GM21515 (cell line): ENCODE data around the gene NOP14.
"Not testable (repeated sequence)": the region's sequence is repeated elsewhere in the genome, so short reads cannot be mapped to it uniquely, and the experiment has no call there.

Source experiments
- ATAC-seq: cut with Tn5 transposase; IDR thresholded peaks from one replicate; pipeline ENCODE4 v1.9.1; 2021; ENCODE audit not compliant: unreplicated experiment

Gene NOP14

DNA sequence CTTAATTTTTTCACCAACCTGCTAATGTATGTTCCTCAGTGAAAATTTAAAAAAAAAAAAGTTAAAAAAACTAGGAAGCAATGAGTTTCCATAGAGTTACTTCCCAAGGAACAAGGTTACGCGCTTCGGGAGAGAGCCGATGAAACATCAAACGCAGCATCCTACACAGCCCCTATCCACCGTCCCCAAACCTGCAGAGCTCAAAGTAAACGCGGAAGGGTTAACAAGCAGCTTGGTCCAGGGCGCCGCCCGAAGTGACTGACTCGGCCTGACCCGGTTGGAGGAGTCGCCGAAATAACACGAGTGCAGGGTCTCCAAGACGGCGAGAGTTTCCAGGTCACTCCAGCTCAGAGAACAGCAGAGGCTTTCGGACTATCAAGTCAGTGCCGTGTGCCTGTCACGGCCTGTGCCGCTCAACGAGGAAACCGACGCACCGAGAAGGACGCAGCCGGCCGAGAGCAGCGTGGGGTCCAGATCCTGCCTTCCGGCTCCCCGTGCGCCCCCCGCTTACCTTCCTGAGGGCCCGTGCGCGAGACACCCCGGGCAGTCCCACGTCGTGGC is 512 bp downstream of the NOP14 start:
- peak; percentile 35 for ATAC-seq

DNA sequence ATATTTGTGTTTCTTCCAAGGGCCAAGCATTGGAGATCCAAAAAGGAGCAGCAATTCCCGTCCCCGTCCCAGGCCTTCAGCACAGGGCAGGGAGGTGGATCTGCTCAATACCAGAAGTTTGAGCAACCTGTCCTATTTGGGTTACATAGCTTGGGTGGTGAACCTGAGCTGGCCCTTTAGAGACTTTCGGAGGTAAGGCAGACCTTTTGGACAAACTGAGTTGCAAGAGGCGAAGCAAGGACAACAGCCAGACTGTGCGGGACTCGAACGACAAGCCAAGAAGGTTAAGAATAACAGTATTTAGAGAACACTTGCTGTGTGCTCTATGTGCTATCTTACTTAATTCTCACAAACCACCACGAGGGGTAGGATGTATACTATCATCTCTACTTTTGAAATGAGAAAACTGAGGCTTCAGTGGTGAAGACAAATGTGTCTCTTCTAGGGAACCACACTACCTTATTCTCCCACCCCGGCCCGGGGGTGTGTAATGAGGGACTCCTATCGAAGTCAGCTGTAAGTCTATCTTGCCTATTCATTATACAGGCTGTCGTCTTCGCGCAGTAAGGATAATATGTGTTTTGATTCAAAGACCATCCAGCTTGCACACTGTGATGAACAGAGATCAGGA is 1.3 kb downstream of the NOP14 start:
- no peak for ATAC-seq

DNA sequence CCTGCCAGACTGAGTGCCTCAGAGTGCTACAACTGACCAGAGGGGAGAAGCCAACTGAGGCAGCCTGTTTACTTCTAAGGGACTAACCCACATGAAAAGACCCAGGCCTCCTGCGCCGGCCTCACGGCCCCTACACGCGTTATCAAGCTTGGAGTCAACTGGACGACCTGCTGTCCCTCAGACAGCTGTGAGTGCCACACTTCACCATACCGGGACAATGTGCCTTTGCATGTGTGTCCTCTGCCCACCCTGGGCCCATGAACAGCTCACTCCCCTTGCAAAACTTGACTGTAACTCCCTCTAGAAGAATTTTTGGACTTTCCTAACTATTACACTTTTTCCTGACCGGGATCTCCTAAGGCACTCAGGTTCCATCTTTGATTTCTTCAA is 1.8 kb downstream of the NOP14 start:
- no peak for ATAC-seq

DNA sequence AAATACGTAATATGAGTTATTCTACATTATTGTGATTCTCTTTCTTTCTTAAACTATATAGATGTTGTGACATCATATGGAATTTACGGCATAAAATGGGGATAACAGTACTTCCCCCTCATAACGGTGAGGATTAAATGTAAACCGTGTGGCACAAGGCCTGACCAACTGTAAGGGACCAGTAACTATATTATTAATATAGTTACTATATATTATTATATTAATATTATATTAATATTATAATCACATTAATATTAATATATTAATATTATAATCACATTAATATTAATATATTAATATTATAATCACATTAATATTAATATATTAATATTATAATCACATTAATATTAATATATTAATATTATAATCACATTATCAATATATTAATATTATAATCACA is 2.8 kb downstream of the NOP14 start:
- ATAC-seq: not testable (repeated sequence)

DNA sequence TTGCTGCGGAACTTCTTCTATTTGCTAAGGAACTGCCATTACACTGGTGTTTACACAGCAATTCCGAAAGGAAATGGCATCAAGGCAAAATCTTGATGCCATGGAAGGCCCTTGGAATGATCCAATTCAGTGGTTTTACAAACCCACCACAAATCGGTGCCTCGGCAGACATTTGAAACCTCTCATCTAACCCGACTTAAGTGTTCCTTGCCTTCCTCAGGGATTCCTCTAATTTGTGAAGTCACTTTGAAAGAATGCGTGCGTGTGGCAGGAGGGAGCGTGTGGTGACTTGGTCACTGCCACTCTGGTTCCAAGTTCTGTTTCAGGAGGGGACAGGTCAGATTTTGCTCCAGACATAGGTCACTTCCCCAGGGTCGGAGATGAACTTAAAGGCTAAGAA is 4.8 kb downstream of the NOP14 start:
- no peak for ATAC-seq

DNA sequence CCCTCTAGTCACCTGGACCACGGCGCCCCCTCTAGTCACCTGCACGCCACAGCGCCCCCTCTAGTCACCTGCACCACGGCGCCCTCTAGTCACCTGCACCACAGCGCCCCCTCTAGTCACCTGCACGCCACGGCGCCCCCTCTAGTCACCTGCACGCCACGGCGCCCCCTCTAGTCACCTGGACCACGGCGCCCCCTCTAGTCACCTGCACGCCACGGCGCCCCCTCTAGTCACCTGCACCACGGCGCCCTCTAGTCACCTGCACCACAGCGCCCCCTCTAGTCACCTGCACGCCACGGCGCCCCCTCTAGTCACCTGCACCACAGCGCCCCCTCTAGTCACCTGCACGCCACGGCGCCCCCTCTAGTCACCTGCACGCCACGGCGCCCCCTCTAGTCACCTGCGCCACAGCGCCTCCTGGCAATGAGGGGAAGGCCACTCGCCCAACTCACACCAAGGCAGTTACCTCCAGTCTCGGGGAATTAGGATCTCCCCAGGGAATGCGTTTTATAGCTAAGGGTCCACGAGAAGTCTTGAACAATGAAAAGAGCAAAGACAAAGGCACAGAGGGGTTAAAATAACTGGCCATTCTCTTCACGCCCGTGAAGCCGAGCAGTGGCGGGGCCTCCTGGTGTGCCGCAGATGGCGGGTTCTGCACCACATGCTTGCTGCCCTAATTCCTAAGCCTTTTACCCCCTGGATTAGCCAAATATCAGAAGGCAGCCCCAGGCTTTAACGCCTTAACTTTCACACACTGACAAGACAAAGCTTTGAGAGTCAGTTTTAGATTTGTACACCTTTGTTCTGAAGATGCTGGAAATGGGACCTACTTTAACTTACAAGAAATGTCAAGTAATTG is 7.8 kb downstream of the NOP14 start:
- not testable (repeated sequence) for ATAC-seq

DNA sequence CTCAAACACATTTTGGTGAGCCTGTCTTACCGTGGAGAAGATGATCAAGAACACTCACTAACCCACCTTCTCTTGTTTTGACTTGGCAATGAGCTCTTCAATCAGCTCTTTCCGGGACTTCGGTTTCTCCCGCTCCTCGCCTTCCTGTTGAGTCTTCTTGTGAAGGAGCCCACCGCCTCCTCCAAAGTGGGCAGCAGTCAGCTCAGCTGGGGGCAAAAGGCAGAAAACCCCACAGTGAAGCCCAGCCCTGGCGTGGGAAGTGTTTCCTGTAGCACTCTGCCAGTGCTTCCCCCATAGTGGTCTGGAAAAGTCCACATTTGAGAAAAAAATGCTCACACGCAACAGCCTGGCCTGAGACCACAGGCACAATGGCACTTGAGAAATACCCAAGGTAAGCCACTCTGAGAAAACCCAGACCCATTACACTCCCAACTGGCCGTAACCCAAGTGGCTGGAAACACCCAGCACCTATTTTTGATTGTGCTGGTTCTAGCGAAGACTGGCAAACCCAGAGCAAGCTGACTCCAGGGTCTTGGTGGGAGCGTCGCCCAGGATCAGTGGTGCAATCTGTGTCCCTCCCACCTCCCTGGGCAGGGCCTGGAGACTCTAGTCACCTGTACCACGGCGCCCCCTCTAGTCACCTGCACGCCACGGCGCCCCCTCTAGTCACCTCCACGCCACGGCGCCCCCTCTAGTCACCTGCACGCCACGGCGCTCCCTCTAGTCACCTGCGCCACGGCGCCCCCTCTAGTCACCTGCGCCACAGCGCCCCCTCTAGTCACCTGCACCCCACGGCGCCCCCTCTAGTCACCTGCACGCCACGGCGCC is 8.6 kb downstream of the NOP14 start:
- peak; percentile 39 for ATAC-seq

DNA sequence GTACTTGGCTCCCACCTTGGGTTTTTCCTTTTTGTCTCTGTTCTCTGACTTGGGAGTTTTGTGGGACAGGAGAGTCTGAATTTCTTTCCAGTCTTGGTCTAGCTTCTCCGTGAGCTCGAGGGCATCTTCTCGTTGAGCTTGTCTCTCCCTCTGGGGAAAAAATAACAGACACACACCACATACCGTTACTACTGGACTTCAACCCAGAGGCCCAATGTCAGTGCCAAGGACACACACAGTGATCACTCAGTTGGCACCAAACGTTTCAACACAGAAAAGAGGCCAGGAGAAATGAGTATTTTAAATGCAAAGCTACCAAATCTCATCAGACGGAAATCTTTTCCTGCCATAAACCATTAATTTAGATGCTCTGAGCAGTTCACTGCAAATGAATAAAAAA is 9.7 kb downstream of the NOP14 start:
- no peak for ATAC-seq

DNA sequence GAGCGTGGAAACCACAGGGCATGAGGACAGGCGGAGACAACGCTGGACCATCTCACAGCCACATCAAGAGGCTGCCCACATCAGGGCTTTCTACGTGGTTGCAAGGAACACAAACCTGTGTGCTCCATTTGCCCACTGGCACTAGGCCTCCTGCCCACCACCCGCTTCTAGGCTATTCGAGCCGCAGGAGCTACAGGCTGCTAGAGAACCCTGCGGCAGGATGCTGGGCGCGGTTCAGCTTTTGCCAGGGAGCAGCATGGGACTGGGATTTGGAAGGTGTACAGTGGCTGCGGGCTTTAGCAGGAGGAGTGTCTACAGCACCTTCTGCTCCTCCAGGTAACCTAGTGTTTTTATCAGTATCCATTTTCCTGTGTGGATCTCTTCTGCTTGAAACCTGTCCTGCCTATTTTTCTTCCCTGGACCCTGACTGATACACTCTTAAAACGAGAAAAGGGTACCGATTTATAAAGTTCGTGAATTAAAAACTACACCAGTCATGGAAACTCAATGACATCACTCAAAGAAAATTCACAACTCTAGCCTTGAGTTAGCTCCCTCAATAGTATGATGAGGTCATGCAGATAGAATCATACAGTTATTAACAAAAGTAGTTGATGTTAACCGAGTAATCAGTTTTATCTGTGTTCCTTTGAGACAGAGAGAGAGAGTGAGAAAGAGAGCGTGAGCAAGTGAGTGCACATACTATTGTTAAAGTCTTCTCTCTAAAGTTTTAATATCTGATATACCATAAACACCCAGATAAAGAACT is 12.8 kb downstream of the NOP14 start:
- ATAC-seq: no peak

DNA sequence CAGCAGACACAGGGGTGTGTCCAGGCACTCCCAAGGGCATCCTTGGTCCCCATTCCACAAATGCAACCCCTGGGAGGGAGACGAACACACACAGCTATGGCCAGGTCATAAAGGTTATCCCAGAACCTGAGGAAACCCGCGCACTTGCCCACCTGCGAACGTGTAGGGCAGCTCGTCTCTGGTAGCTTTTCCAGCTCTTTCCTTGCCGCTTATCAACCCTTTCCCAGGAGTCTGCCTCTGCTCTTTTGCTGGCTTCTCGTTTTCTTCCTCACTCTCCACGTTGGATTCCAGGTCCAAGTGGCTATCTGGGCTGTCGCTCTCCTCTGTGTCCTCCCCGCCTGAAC is 13.5 kb downstream of the NOP14 start:
- no peak for ATAC-seq

DNA sequence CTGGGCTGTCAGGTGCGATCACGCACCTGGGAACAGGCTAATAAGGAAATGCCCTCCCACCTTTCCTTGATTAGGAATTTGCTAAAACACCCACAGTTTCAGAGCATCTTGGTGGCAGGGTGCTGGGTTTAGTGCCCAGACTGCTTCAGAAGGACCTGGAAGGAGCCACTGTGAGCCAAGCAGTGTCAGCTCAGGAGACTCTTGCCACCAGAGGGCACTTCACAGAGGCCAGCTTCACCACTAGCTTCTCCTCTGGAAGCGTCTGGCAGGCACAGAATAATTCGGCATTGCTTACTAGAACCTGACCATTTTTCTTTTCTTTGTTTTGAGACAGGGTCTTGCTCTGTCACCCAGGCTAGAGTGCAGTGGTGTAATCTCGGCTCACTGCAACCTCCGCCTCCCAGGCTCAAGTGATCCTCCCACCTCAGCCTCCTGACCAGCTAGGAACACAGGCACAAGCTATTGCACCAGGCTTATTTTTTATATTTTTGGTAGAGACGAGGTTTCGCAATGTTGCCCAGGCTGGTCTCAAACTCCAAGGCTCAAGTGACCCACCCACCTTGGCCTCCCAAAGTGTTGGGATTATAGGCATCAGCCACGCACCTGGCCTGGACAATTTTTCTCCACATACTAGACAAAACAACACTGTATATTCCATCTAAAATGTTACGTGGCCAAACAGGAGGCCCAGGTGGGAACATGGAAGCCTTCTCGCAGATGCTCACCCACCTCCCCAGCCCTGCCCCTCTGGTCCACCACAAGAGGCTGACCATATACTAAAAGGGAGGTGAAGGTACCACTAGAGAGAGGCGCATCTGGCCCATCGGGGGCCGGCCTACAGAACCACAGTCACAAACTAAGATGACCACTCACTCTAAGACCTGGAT is 14.1 kb downstream of the NOP14 start:
- no peak for ATAC-seq

DNA sequence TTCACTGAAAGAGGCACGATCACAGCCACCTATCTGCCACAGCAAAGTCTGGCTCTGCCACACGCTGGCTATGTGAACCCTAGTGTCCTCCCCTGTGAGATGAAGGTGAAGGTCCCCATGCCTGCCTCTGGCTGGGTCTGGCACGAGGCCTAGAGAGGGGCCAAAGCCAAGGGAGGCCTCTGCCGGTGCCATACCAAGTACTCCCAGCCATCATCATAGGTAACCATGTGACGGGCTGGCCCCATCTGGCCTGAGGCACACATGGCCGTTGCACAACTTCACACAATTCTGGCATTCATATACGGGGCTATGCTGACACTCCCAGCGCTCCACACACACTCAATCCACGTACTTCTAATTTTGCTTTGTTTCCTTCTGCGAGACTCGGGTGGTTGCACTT is 15.3 kb downstream of the NOP14 start:
- no peak for ATAC-seq

DNA sequence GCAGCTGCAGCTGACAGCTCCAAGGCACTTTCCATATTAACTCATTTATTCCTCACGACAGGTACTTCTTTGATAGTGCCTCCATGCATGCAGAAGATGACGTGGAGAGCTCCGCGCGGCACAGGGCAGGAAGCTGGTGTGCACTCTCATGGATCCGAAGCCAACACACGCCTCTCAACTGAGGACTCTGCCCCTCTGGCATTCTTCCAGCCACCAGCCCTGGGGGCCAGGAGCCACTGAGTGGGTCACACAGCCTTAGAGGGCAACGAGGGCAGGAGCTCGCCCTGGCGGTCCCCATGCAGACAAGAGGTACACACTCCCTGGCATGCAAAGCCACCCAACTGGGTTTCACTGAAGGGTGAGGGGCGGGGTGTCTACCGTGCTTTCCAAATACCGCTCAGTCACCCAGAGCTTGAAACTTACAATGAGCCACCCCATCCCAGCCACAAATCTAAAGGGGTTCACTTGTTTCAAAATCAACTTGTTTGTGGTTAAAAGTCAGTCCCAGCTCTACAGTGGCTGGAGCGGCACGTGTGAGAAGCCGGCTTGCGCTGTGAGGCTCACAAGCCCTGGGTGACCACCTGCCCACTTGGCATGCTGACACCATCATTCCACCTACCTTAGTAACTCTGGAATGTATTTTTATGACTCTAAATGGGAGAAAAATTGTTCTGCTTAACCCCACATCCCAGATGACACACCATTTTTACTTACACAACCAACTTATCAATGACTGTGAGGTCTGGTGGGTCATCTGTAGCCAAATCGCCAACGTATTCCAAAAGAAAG is 16.2 kb downstream of the NOP14 start:
- ATAC-seq: no peak

DNA sequence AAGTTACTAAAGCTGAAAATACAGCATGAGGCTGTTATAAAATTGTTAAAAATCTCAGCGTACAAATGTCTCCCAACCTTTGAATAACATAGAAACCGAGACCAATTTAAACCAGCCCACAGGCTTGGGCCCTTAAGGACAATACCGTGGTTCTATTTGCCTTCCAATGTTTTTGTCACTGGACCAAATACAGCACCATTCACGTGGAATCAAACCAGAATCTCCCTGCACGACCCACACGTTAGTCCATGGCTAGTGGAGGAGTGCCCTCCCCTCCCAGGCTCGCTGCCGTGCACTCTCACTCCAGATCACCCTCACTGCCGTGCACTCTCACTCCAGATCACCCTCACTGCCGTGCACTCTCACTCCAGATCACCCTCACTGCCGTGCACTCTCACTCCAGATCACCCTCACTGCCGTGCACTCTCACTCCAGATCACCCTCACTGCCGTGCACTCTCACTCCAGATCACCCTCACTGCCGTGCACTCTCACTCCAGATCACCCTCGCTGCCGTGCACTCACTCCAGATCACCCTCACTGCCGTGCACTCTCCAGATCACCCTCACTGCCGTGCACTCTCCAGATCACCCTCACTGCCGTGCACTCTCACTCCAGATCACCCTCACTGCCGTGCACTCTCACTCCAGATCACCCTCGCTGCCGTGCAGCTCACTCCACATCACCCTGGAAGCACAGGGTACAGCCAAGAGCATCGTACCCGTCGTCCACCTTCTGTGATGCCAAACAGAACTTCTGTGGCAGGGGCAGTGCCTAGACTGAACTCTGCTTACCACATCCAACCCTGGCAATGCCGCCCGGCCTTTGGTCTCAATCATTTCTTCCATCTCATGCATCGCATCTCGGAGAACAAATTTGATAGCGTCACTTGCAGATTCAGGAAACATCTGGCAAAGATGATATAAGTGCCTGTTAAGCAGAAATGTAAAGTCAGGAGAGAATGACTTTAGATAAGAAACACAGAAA is 17.3 kb downstream of the NOP14 start:
- not testable (repeated sequence) for ATAC-seq

DNA sequence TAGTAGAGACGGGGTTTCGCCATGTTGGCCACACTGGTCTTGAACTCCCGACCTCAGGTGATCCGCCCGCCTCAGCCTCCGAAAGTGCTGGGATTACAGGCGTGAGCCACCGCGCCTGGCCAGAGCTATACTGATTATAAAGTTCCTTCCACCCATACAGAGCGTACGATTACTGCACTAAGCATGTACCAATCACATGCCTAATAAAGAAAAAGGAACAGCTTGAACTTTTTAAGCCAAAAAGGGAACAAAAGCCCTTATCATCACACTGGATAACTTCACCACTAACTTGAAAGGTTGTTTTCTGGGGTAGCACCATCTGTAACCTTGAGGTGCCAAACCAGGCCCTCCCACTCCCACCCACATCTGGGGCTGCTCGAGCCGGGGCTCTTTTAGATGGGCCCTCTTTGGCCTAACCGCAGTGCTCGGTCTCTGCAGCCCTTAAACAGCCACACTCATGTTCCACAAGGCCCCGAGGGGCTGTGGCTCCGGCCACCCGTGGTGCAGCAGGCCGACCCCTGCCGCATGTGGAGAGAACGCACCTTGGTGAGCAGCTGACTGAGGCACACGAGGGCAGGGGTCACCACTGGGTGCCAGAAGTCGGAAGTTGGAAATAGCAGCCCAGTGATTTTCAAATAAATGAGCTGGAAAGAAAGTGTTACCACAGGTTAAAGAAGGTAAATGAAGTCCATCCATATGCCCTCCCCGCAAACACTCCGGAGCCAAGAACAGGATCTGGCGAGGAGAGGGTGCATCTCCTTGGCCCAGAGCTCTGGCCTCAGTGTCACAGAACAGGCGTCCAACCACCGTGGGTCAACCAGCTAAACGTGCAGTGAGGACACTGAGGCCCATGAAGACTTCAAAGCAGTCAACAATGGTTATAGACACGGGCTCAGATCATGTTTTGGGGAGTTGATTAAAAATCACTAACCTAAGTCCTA is 18.4 kb downstream of the NOP14 start:
- no peak for ATAC-seq

DNA sequence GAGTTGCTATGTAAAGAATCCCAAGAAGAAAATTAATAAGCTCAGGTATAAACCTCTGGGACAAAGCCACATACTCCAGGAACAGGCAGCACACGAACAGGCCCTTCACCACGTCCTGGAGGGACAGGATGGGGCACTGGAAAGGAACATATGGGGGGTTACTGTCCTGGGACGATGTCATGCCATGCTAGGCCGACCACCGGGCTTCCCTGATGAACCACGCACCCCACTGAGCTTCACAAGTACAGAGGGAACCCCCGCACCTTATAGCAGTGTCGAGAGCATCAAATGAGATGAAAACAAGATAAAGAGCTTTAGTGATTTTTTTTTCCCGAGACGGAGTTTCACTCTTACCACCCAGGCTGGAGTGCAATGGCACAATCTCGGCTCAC is 19.1 kb downstream of the NOP14 start:
- no peak for ATAC-seq
